PC-9 (cell line): ENCODE results near the gene CDK5RAP2. TPM values are rescaled to one million over a fixed set of nuclear protein-coding genes. Genes with fewer than 3 reads are reported as not detected.
A peak's percentile ranks its signal among the peaks of the same experiment; 100 is the strongest.

ENCODE experiments used
- BruUV-seq: library from RNA; stranded (reverse); fragments of 400-500 nt; replicated peaks from 2 replicates; lab custom pipeline; 2021; lab: Mats Ljungman, UMichigan
- CTCF ChIA-PET: fragments of 300-600 bp; sonication (Branson Sonifier 250); formaldehyde crosslinking; loops from one replicate; lab custom pipeline; 2022; ENCODE audit warnings: antibody characterized with exemption; lab: Charles Lee
- POLR2A ChIA-PET: fragments of 300-600 bp; sonication (Branson Sonifier 250); formaldehyde crosslinking; loops from one replicate; lab custom pipeline; 2022; ENCODE audit warnings: antibody characterized with exemption; ENCODE audit not compliant: unreplicated experiment; lab: Charles Lee
- DNase-seq, 2 experiments: peaks; one replicate each; pipeline versions ENCODE4 v3.0.0 to v3.0.0-alpha.2; 2015 to 2022; ENCODE audit warnings: mixed read lengths in 1 of 2
- H2AFZ ChIP-seq: fragments of 200-600 bp; sonication (generic); 2 replicates; pipeline ENCODE4 v1.8.1; 2017; ENCODE audit warnings: antibody characterized with exemption
- H3F3A ChIP-seq: fragments of 200-600 bp; sonication (generic); 2 replicates; pipeline ENCODE4 v1.8.1; 2017; ENCODE audit warnings: antibody characterized with exemption, mild to moderate bottlenecking, low read depth; ENCODE audit not compliant: insufficient read depth
- H3K27ac ChIP-seq: fragments of 200-600 bp; sonication (generic); 2 replicates; pipeline ENCODE4 v1.6.1; 2016; ENCODE audit warnings: mixed run types
- H3K27me3 ChIP-seq: fragments of 200-600 bp; sonication (generic); 2 replicates; pipeline ENCODE4 v1.6.1; 2016; ENCODE audit warnings: low read depth, mixed run types; ENCODE audit not compliant: insufficient read depth
- H3K36me3 ChIP-seq: fragments of 200-600 bp; sonication (generic); 2 replicates; pipeline ENCODE4 v1.6.1; 2016; ENCODE audit warnings: low read depth, mixed run types
- H3K4me1 ChIP-seq: fragments of 200-600 bp; sonication (generic); replicated peaks from 2 replicates; pipeline ENCODE4 v1.6.1; 2016; ENCODE audit warnings: mixed run types; ENCODE audit not compliant: insufficient read depth
- H3K4me2 ChIP-seq: fragments of 200-600 bp; sonication (generic); 2 replicates; pipeline ENCODE4 v1.6.1; 2017; ENCODE audit warnings: mixed run types
- H3K4me3 ChIP-seq: fragments of 200-600 bp; sonication (generic); 2 replicates; pipeline ENCODE4 v1.6.1; 2016; ENCODE audit warnings: mixed run types
- H3K79me2 ChIP-seq: fragments of 200-600 bp; sonication (generic); 2 replicates; pipeline ENCODE4 v1.6.1; 2017; ENCODE audit warnings: low read depth, mixed run types
- H3K9me2 ChIP-seq: fragments of 200-600 bp; sonication (generic); 2 replicates; pipeline ENCODE4 v1.8.1; 2017; ENCODE audit warnings: mild to moderate bottlenecking; ENCODE audit not compliant: insufficient read depth
- H3K9me3 ChIP-seq: fragments of 200-600 bp; sonication (generic); 2 replicates; pipeline ENCODE4 v1.8.1; 2016; ENCODE audit warnings: low read depth; ENCODE audit not compliant: insufficient read depth
- H4K20me1 ChIP-seq: fragments of 200-600 bp; sonication (generic); 2 replicates; pipeline ENCODE4 v1.8.1; 2017; ENCODE audit not compliant: insufficient read depth
- EZH2 ChIP-seq: fragments of 200-600 bp; sonication (generic); IDR thresholded peaks from 2 replicates; pipeline ENCODE4 v1.8.0; 2017; ENCODE audit warnings: antibody characterized with exemption, low read depth
- intact Hi-C: fragments of 100-400 bp; cut with micrococcal nuclease; formaldehyde crosslinking; loops from one replicate; pipeline ENCODE4 v1.10.0; 2022; ENCODE audit not compliant: unreplicated experiment
- total RNA-seq: library from RNA; stranded (reverse); gene quantifications from 2 replicates; pipeline ENCODE4 v1.2.3, GENCODE V29; 2021
- TF ChIP-seq, protein P1 (sequence below): fragments of 200-600 bp; sonication (generic); conservative IDR thresholded peaks from 2 replicates; pipeline ENCODE4 v1.6.1; 2017; ENCODE audit warnings: mixed run types, antibody characterized with exemption, mild to moderate bottlenecking, moderate library complexity

The CDK5RAP2 gene
- total RNA-seq, 1 experiment from 2014 or later = 113 TPM

DNA sequence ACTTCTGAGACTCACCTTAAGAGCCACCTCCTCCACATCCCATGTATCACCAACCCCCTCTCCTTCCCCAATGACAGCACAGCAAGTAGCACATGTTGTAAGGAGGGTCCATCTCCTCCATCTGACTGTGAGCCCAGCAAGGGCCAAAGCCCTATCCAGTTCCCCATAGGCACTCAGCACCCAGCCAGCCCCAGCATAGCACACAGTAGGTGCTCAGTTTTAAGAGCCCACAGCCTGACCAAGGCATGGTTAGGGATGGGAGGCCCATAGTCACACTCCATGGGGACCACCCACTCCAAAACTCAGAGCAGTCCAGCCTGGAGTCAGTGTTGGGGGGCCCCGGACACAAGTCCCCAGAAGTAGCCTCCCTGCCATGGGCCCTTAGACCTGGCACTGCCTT, 205.7 kb downstream of the CDK5RAP2 start:
- H3K79me2 ChIP-seq = no peaks in the 10 kb centered on the region
- no peak for TF ChIP-seq EZH2
- TF ChIP-seq, protein P1, sequence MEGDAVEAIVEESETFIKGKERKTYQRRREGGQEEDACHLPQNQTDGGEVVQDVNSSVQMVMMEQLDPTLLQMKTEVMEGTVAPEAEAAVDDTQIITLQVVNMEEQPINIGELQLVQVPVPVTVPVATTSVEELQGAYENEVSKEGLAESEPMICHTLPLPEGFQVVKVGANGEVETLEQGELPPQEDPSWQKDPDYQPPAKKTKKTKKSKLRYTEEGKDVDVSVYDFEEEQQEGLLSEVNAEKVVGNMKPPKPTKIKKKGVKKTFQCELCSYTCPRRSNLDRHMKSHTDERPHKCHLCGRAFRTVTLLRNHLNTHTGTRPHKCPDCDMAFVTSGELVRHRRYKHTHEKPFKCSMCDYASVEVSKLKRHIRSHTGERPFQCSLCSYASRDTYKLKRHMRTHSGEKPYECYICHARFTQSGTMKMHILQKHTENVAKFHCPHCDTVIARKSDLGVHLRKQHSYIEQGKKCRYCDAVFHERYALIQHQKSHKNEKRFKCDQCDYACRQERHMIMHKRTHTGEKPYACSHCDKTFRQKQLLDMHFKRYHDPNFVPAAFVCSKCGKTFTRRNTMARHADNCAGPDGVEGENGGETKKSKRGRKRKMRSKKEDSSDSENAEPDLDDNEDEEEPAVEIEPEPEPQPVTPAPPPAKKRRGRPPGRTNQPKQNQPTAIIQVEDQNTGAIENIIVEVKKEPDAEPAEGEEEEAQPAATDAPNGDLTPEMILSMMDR = no peak
- H3K9me2 ChIP-seq = no peaks in the 10 kb centered on the region
- no peak overlapping the region for H3K27ac ChIP-seq
- intact Hi-C loops = no loop called here
- H3K36me3 ChIP-seq = no peaks in the 10 kb centered on the region
- ChIA-PET CTCF (no interaction called here), POLR2A (no interaction called here)
- H3K27me3 ChIP-seq = no peaks in the 10 kb centered on the region
- no peaks in the 10 kb centered on the region for H3F3A ChIP-seq
- no peaks in the 10 kb centered on the region for H3K4me1 ChIP-seq
- no peak overlapping the region for H2AFZ ChIP-seq
- no peak overlapping the region for H3K4me3 ChIP-seq
- no peak for DNase-seq
- no peak overlapping the region for H3K4me2 ChIP-seq
- BruUV-seq = no TSS peak
- no peaks in the 10 kb centered on the region for H3K9me3 ChIP-seq
- H4K20me1 ChIP-seq = no peaks in the 10 kb centered on the region

DNA sequence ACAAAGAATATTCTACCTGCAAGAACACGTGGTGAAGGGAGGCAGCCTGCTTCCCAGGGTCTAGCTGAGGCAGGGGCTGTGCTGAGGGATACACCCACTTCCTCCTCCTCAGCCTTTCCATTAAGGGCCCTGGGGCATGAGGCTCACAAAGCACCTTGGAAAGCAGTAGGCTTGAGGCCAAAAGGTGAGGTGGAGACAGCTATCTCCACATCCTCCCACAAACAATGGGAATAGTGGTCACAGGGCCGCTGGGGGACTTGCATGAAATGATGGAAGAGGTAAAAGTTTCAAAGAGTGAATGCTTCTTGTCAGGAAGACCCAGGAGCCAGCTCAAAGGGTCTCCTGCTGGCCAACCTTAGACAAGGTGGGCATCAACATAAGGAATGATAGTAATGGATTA, 207.9 kb downstream of the CDK5RAP2 start:
- ChIA-PET CTCF (no interaction called here), POLR2A (no interaction called here)
- no TSS peak for BruUV-seq
- TF ChIP-seq, protein P1 = no peak
- no peak for TF ChIP-seq EZH2
- no peaks in the 10 kb centered on the region for H3K27me3 ChIP-seq
- no peaks in the 10 kb centered on the region for H3F3A ChIP-seq
- no peaks in the 10 kb centered on the region for H3K79me2 ChIP-seq
- H2AFZ ChIP-seq = no peak overlapping the region
- no peaks in the 10 kb centered on the region for H3K36me3 ChIP-seq
- intact Hi-C loops = no loop called here
- no peaks in the 10 kb centered on the region for H3K4me1 ChIP-seq
- no peaks in the 10 kb centered on the region for H4K20me1 ChIP-seq
- H3K27ac ChIP-seq = no peak overlapping the region
- H3K9me3 ChIP-seq = no peaks in the 10 kb centered on the region
- H3K4me2 ChIP-seq = no peak overlapping the region
- peak in 1 of 2 experiments; percentile 3 for DNase-seq
- no peak overlapping the region for H3K4me3 ChIP-seq
- H3K9me2 ChIP-seq = no peaks in the 10 kb centered on the region

DNA sequence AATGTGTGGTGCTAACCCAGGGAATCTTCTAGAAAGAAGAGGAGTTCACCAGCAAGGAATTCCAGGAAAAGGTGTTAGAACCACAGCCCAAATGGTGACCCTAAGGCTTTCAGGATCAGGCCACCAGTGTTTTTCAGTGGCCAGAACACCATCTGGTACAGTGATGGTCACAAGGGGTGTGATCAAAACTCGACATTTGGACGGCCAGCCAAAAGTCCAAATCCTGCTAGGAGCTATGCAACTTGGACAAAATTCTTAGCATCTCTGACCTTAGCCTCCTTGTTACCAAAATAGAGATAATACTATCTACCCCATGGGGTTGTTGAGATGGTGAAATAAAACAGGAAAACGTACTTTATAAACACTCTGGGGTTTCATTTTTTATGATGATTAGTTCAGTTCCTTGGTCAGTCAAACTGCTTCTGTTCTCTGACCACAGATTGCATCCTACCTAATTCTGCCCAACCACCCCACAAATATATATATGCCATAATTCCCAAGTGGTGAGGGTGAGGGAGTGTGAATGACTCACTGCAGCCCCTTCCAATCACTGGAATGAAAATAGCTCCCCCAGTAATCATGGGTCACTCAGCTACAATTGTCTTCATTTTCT, 210.3 kb downstream of the CDK5RAP2 start:
- Histone ChIP-seq H3K27me3 (no peaks in the 10 kb centered on the region), H3K36me3 (no peaks in the 10 kb centered on the region), H2AFZ (no peak overlapping the region), H3K4me3 (no peak overlapping the region), H3F3A (no peaks in the 10 kb centered on the region), H3K9me2 (no peaks in the 10 kb centered on the region), H3K9me3 (no peaks in the 10 kb centered on the region), H4K20me1 (no peaks in the 10 kb centered on the region), H3K79me2 (no peaks in the 10 kb centered on the region), H3K4me1 (0 out of 2 replicates have a peak, but pooled peaks cover 6% of the 10 kb centered on the region), H3K27ac (no peak overlapping the region), H3K4me2 (no peak overlapping the region)
- no peak for DNase-seq
- CTCF ChIA-PET = no interaction called here
- TF ChIP-seq, protein P1 = no peak
- TF ChIP-seq EZH2 = no peak
- POLR2A ChIA-PET = no interaction called here
- BruUV-seq = no TSS peak
- intact Hi-C loops = no loop called here
